ENCODE measurements around the gene FAM174A. TPM values are rescaled to one million over a fixed set of nuclear protein-coding genes. Genes with fewer than 3 reads are reported as not detected.

The FAM174A gene
- total RNA-seq, 4 donors from 2014 or later = 15.3 to 25.9 (median 21.7) TPM

GRCh38 chr5:100614308-100614707, 79.1 kb downstream of the FAM174A start:
- ATAC-seq (ENCODE audit: low FRiP score) (no peak), DNase-seq (ENCODE audit: low spot score) (no peak)
- TF ChIP-seq, protein P1, sequence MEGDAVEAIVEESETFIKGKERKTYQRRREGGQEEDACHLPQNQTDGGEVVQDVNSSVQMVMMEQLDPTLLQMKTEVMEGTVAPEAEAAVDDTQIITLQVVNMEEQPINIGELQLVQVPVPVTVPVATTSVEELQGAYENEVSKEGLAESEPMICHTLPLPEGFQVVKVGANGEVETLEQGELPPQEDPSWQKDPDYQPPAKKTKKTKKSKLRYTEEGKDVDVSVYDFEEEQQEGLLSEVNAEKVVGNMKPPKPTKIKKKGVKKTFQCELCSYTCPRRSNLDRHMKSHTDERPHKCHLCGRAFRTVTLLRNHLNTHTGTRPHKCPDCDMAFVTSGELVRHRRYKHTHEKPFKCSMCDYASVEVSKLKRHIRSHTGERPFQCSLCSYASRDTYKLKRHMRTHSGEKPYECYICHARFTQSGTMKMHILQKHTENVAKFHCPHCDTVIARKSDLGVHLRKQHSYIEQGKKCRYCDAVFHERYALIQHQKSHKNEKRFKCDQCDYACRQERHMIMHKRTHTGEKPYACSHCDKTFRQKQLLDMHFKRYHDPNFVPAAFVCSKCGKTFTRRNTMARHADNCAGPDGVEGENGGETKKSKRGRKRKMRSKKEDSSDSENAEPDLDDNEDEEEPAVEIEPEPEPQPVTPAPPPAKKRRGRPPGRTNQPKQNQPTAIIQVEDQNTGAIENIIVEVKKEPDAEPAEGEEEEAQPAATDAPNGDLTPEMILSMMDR (IDR thresholded peaks at IDR 0.05) = no peak

- ATAC-seq (ENCODE audit: low FRiP score) (no peak), DNase-seq (ENCODE audit: low spot score) (no peak)
- TF ChIP-seq, protein P1 (IDR thresholded peaks at IDR 0.05) = no peak
These were observed 80.2 kb downstream of the FAM174A start for GRCh38 chr5:100615362-100615761.

- DNase-seq (ENCODE audit: low spot score) (no peak), ATAC-seq (ENCODE audit: low FRiP score) (no peak)
- TF ChIP-seq, protein P1 (IDR thresholded peaks at IDR 0.05) = no peak
These were observed 81.1 kb downstream of the FAM174A start for GRCh38 chr5:100616291-100616690.

- DNase-seq (ENCODE audit: low spot score) (no peak), ATAC-seq (ENCODE audit: low FRiP score) (no peak)
- TF ChIP-seq, protein P1 (IDR thresholded peaks at IDR 0.05) = no peak
These were observed 81.8 kb downstream of the FAM174A start for GRCh38 chr5:100616981-100617380.

- TF ChIP-seq, protein P1 (IDR thresholded peaks at IDR 0.05) = no peak
- DNase-seq (ENCODE audit: low spot score) (no peak), ATAC-seq (ENCODE audit: low FRiP score) (no peak)
These were observed 88.5 kb downstream of the FAM174A start for GRCh38 chr5:100623719-100624118.

- TF ChIP-seq, protein P1 (IDR thresholded peaks at IDR 0.05) = no peak
- ATAC-seq (ENCODE audit: low FRiP score) = no peak
- DNase-seq (ENCODE audit: low spot score) = no peak
These were observed 99.9 kb downstream of the FAM174A start for GRCh38 chr5:100634937-100635534.
